ENCODE data around the gene SYMPK. TPM values are rescaled to one million over a fixed set of nuclear protein-coding genes. Genes with fewer than 3 reads are reported as not detected.
A peak's percentile ranks its signal among the peaks of the same experiment; 100 is the strongest.

Gene SYMPK
- polyA plus RNA-seq, 1 of the 3 experiments (the other 2 are of a cell fraction) = 92.7 TPM

GRCh38 chr19:45766869-45767346, 96.0 kb downstream of the SYMPK start:
- peaks cover 25% of the 10 kb centered on the region for H3F3A ChIP-seq (replicated peaks; ENCODE audit: insufficient read depth)
- no peaks in the 10 kb centered on the region for H3K79me2 ChIP-seq (ENCODE audit: insufficient read depth)
- peak overlapping the region; percentile 64 to 70 for H3K4me3 ChIP-seq (ENCODE audit: low read depth in 2 of 2, low read length in 1 of 2)
- POLR2A ChIA-PET = no interaction called here
- H3K9me3 ChIP-seq = no peaks in the 10 kb centered on the region
- WGBS (ENCODE audit: low lambda C conversion rate) = 83% methylated on average over 14 of the region's 24 CpGs
- TF ChIP-seq TCF12 (IDR thresholded peaks at IDR 0.05) (no peak), RFX5 (IDR thresholded peaks at IDR 0.05; ENCODE audit: low read length) (no peak), CHD2 (IDR thresholded peaks at IDR 0.05; ENCODE audit: low read length, partially characterized antibody) (no peak), FOXM1 (IDR thresholded peaks at IDR 0.05; ENCODE audit: low read depth) (no peak), USF1 (IDR thresholded peaks at IDR 0.05; ENCODE audit: borderline replicate concordance, low read depth) (no peak), POLR2AphosphoS5 (IDR thresholded peaks at IDR 0.05; ENCODE audit: low read depth, low read length) (no peak), GABPA (IDR thresholded peaks at IDR 0.05; ENCODE audit: low read depth) (no peak), REST (IDR thresholded peaks at IDR 0.05; ENCODE audit: low read depth, low read length) (no peak), RAD21 (IDR thresholded peaks at IDR 0.05; ENCODE audit: low read length) (no peak), MAX (IDR thresholded peaks at IDR 0.05; ENCODE audit: low read depth) (no peak), ZBTB33 (IDR thresholded peaks at IDR 0.05; ENCODE audit: borderline replicate concordance, low read depth) (no peak), PBX3 (IDR thresholded peaks at IDR 0.05) (no peak)
- peak overlapping the region; percentile 60; the same call in 1 of the 2 replicates for H2AFZ ChIP-seq (ENCODE audit: low read depth)
- H3K27me3 ChIP-seq (ENCODE audit: insufficient read depth) = no peaks in the 10 kb centered on the region
- no peak for DNase-seq
- H4K20me1 ChIP-seq (ENCODE audit: insufficient read depth) = peaks cover 11% of the 10 kb centered on the region; the same call in 1 of the 2 replicates
- CTCF ChIA-PET = interaction anchor here (0.8 to 5.1 kb wide), 9 partner anchors 9 to 73 kb away, joined by 3 to 33 read pairs (median 3); partner anchors contain the start of gene DMWD
- peak overlapping the region; percentile 1 to 84; a peak in 2 of 4 replicates for H3K27ac ChIP-seq (ENCODE audit: low read depth in 2 of 2, low read length in 1 of 2)
- peak overlapping the region; percentile 99 for H3K4me2 ChIP-seq
- H3K9ac ChIP-seq = peak overlapping the region; percentile 78; the same call in 1 of the 2 replicates
- peaks cover 0 to 8% of the 10 kb centered on the region in 2 experiments for H3K36me3 ChIP-seq (replicated peaks in 1 of 2; ENCODE audit: control insufficient read depth in 1 of 2, insufficient read depth in 2 of 2, low read length in 1 of 2)
- H3K4me1 ChIP-seq (ENCODE audit: control insufficient read depth in 1 of 2, insufficient read depth in 2 of 2, low read depth in 1 of 2, low read length in 1 of 2) = peaks cover 8 to 28% of the 10 kb centered on the region in 2 experiments; a peak in 3 of 4 replicates
- no peaks in the 10 kb centered on the region for H3K9me2 ChIP-seq

Data from SK-N-SH (cell line).